HG03460 (cell line): ENCODE data around the gene LYST.
"Not testable (repeated sequence)": the region's sequence is repeated elsewhere in the genome, so short reads cannot be mapped to it uniquely, and the experiment has no call there.

Source experiments
- ATAC-seq: cut with Tn5 transposase; IDR thresholded peaks from one replicate; pipeline ENCODE4 v1.9.1; 2021; ENCODE audit not compliant: unreplicated experiment

Gene LYST

GRCh38 chr1:235670157-235670776, 196.4 kb downstream of the LYST start:
- no peak for ATAC-seq

GRCh38 chr1:235669277-235669676, 197.4 kb downstream of the LYST start:
- no peak for ATAC-seq

- ATAC-seq, result no peak
Measured at GRCh38 chr1:235663628-235664027, 203.1 kb downstream of the LYST start.

GRCh38 chr1:235661568-235661967, 205.1 kb downstream of the LYST start:
- ATAC-seq, result no peak

- ATAC-seq, result no peak
Measured at GRCh38 chr1:235659186-235659771, 207.4 kb downstream of the LYST start.

- no peak for ATAC-seq
Measured at GRCh38 chr1:235657747-235658526, 208.8 kb downstream of the LYST start.

- ATAC-seq, result no peak
Measured at GRCh38 chr1:235657269-235657668, 209.4 kb downstream of the LYST start.

GRCh38 chr1:235652364-235652763, 214.3 kb downstream of the LYST start:
- ATAC-seq, result no peak

- ATAC-seq, result no peak
Measured at GRCh38 chr1:235651170-235651806, 215.4 kb downstream of the LYST start.

GRCh38 chr1:235650341-235651169, 216.2 kb downstream of the LYST start:
- ATAC-seq, result no peak

- no peak for ATAC-seq
Measured at GRCh38 chr1:235649368-235650163, 217.1 kb downstream of the LYST start, which contains the start of gene GNG4. Gene GNG4, minus strand, starts transcription at chr1:235649784. Its CDS starts 65,946 bp downstream, at chr1:235583838.

GRCh38 chr1:235648954-235649367, 217.7 kb downstream of the LYST start:
- ATAC-seq, result no peak

- ATAC-seq, result no peak
Measured at GRCh38 chr1:235648407-235648907, 218.2 kb downstream of the LYST start.

GRCh38 chr1:235647537-235647936, 219.2 kb downstream of the LYST start:
- ATAC-seq, result not testable (repeated sequence)

- no peak for ATAC-seq
Measured at GRCh38 chr1:235646463-235646862, 220.2 kb downstream of the LYST start.

GRCh38 chr1:235644693-235645305, 221.9 kb downstream of the LYST start:
- ATAC-seq, result no peak

GRCh38 chr1:235643837-235644692, 222.6 kb downstream of the LYST start:
- no peak for ATAC-seq

GRCh38 chr1:235642943-235643371, 223.7 kb downstream of the LYST start:
- ATAC-seq, result no peak
